ENCODE data around the gene ATN1. TPM values are rescaled to one million over a fixed set of nuclear protein-coding genes. Genes with fewer than 3 reads are reported as not detected.
"Not testable (repeated sequence)": the region's sequence is repeated elsewhere in the genome, so short reads cannot be mapped to it uniquely, and the experiment has no call there.

The ATN1 gene
- total RNA-seq, 2 donors from 2014 or later: 36.1 to 86.7 TPM

- peaks cover 10% of the 10 kb centered on the region for H3K4me1 ChIP-seq
- H3K27ac ChIP-seq: no peak overlapping the region
Observed at GRCh38 chr12:6887460-6887859, 40.3 kb upstream of the ATN1 start.

GRCh38 chr12:6888360-6888759 is 39.4 kb upstream of the ATN1 start:
- no peak for DNase-seq
- peaks cover 10% of the 10 kb centered on the region for H3K4me1 ChIP-seq
- intact Hi-C loops (cut with DNase I): no loop called here
- 78 to 85% methylated on average over 2 of the region's 2 CpGs for WGBS, 2 donors
- no peaks in the 10 kb centered on the region for H3K27me3 ChIP-seq
- no peak overlapping the region for H3K4me3 ChIP-seq
- no peaks in the 10 kb centered on the region for H3K9me3 ChIP-seq
- no peaks in the 10 kb centered on the region for H3K36me3 ChIP-seq (replicated peaks in 1 of 2; ENCODE audit: insufficient read depth in 1 of 2, low read depth in 2 of 2)
- no peak overlapping the region for H3K27ac ChIP-seq
- TF ChIP-seq CTCF (IDR thresholded peaks at IDR 0.05): no peak
- no peak for TF ChIP-seq POLR2A (IDR thresholded peaks at IDR 0.05)
- no peak for ATAC-seq

More at GRCh38 chr12:6887460-6887859, 40.3 kb upstream of the ATN1 start:
- Histone ChIP-seq H3K27me3 (no peaks in the 10 kb centered on the region), H3K4me3 (no peak overlapping the region), H3K36me3 (replicated peaks in 1 of 2; ENCODE audit: insufficient read depth in 1 of 2, low read depth in 2 of 2) (no peaks in the 10 kb centered on the region), H3K9me3 (no peaks in the 10 kb centered on the region)
- DNase-seq (no peak), ATAC-seq (no peak)
- intact Hi-C loops (cut with DNase I): no loop called here
- no peak for TF ChIP-seq POLR2A (IDR thresholded peaks at IDR 0.05)
- TF ChIP-seq CTCF (IDR thresholded peaks at IDR 0.05): no peak
- 74 to 82% methylated on average over 8 of the region's 8 CpGs for WGBS, 2 donors

- H3K36me3 ChIP-seq (replicated peaks in 1 of 2; ENCODE audit: insufficient read depth in 1 of 2, low read depth in 2 of 2); H3K27me3 ChIP-seq; H3K9me3 ChIP-seq; intact Hi-C loops (cut with DNase I); DNase-seq; H3K4me1 ChIP-seq; H3K27ac ChIP-seq; ATAC-seq; H3K4me3 ChIP-seq: not testable (repeated sequence)
- 56 to 58% methylated on average over 7 of the region's 7 CpGs for WGBS, 2 donors
Observed at GRCh38 chr12:6888794-6889193, 39.0 kb upstream of the ATN1 start.

GRCh38 chr12:6889775-6890573 is 37.8 kb upstream of the ATN1 start:
- H3K4me3 ChIP-seq; H3K4me1 ChIP-seq; intact Hi-C loops (cut with DNase I); ATAC-seq; H3K9me3 ChIP-seq; H3K27me3 ChIP-seq; DNase-seq; H3K36me3 ChIP-seq (replicated peaks in 1 of 2; ENCODE audit: insufficient read depth in 1 of 2, low read depth in 2 of 2): not testable (repeated sequence)
- WGBS, 2 donors: 82 to 91% methylated on average over 17 to 21 of the region's 21 CpGs
- peak overlapping the region in 2 of 4 donors; percentile 86 to 95 for H3K27ac ChIP-seq

- Histone ChIP-seq H3K9me3 (no peaks in the 10 kb centered on the region), H3K36me3 (replicated peaks in 1 of 2; ENCODE audit: insufficient read depth in 1 of 2, low read depth in 2 of 2) (no peaks in the 10 kb centered on the region), H3K27me3 (no peaks in the 10 kb centered on the region), H3K4me3 (no peak overlapping the region), H3K4me1 (peaks cover 10% of the 10 kb centered on the region), H3K27ac (peak overlapping the region; percentile 74 to 95 (median 84))
- intact Hi-C loops (cut with DNase I): no loop called here
- WGBS, 2 donors: 0 to 1% methylated on average over 28 to 68 of the region's 68 CpGs
- ATAC-seq: peak; percentile 96
- DNase-seq: peak; percentile 98 to 99 (median 99)
- TF ChIP-seq POLR2A (IDR thresholded peaks at IDR 0.05) (peak; percentile 46 to 80 (median 70)), CTCF (IDR thresholded peaks at IDR 0.05) (peak; percentile 83 to 99 (median 93))
Observed at GRCh38 chr12:6890789-6891645, 36.7 kb upstream of the ATN1 start.

Data from body of pancreas (tissue), 4 donors.